GM12878 (cell line): ENCODE results near the gene FAM81B. TPM values are rescaled to one million over a fixed set of nuclear protein-coding genes. Genes with fewer than 3 reads are reported as not detected.

ENCODE experiments used
- ATAC-seq: fragments of 200-7000 bp; cut with Tn5 transposase; 3 replicates; pipeline ENCODE4 v1.9.1; 2020; ENCODE audit warnings: mild to moderate bottlenecking, moderate library complexity
- BruUV-seq: library from RNA; stranded (reverse); fragments of 400-500 nt; replicated peaks from 2 replicates; lab custom pipeline; 2021; lab: Mats Ljungman, UMichigan
- CTCF ChIA-PET: fragments of 300-600 bp; sonication (Branson Sonifier 250); formaldehyde crosslinking; extraction: SDS; loops from one replicate; lab custom pipeline; 2021; ENCODE audit warnings: inconsistent platforms; lab: Yijun Ruan, JAX
- POLR2A ChIA-PET: fragments of 350-600 bp; formaldehyde crosslinking; extraction: SDS; loops from one replicate; lab custom pipeline; 2021; ENCODE audit warnings: inconsistent platforms; lab: Charles Lee
- RAD21 ChIA-PET: fragments of 300-600 bp; sonication (Branson Sonifier 250); formaldehyde crosslinking; loops from one replicate; lab custom pipeline; 2023; ENCODE audit warnings: antibody characterized with exemption; ENCODE audit not compliant: unreplicated experiment; lab: Charles Lee
- SMC1A ChIA-PET: fragments of 300-600 bp; sonication (Branson Sonifier 250); formaldehyde crosslinking; loops from one replicate; lab custom pipeline; 2023; ENCODE audit not compliant: unreplicated experiment, uncharacterized antibody; lab: Charles Lee
- DNase-seq: peaks from one replicate; pipeline ENCODE4 v3.0.0-alpha.2; 2011; ENCODE audit warnings: low read depth, low spot score
- FAIRE-seq: peaks from 3 replicates; lab custom pipeline; 2011; peaks lifted over from hg19 to GRCh38; lab: Jason Lieb, UNC
- H2AFZ ChIP-seq: 2 replicates; pipeline ENCODE4 v1.6.0; 2011; ENCODE audit warnings: low read depth, low read length, control low read depth; ENCODE audit not compliant: control insufficient read depth
- H3K27ac ChIP-seq: 2 replicates; pipeline ENCODE4 v1.5.1; 2011; ENCODE audit warnings: control low read depth; ENCODE audit not compliant: control insufficient read depth, insufficient read depth
- H3K27me3 ChIP-seq, 2 experiments: replicated peaks in 1 of 2; 2 replicates each; pipeline versions ENCODE4 v1.6.0 to v1.6.1; 2011; ENCODE audit warnings: low read length in 1 of 2; ENCODE audit not compliant: control insufficient read depth in 2 of 2, insufficient read depth in 2 of 2
- H3K36me3 ChIP-seq, 2 experiments: 2 replicates each; pipeline ENCODE4 v1.5.1; 2011; ENCODE audit warnings: low read length in 1 of 2; ENCODE audit not compliant: control insufficient read depth in 2 of 2, insufficient read depth in 2 of 2
- H3K4me1 ChIP-seq: 2 replicates; pipeline ENCODE4 v1.6.1; 2011; ENCODE audit warnings: mild to moderate bottlenecking, low read length, moderate library complexity, mixed read lengths; ENCODE audit not compliant: control insufficient read depth, insufficient read depth
- H3K4me2 ChIP-seq: 2 replicates; pipeline ENCODE4 v1.6.0; 2011; ENCODE audit warnings: control low read depth; ENCODE audit not compliant: control insufficient read depth, insufficient read depth
- H3K4me3 ChIP-seq: fragments of 200-600 bp; sonication (generic); 2 replicates; pipeline ENCODE4 v1.5.1; 2016
- H3K79me2 ChIP-seq: 2 replicates; pipeline ENCODE4 v1.6.0; 2011; ENCODE audit warnings: low read length; ENCODE audit not compliant: control insufficient read depth, insufficient read depth
- H3K9ac ChIP-seq: 2 replicates; pipeline ENCODE4 v1.8.0; 2011; ENCODE audit warnings: low read length, control low read depth, mixed read lengths; ENCODE audit not compliant: control insufficient read depth, insufficient read depth
- H3K9me3 ChIP-seq: replicated peaks from 3 replicates; pipeline ENCODE4 v1.5.1; 2011; ENCODE audit warnings: mild to moderate bottlenecking, low read length; ENCODE audit not compliant: control insufficient read depth, insufficient read depth
- H4K20me1 ChIP-seq: 2 replicates; pipeline ENCODE4 v1.6.0; 2011; ENCODE audit not compliant: control insufficient read depth, insufficient read depth
- NR2C1 ChIP-seq: fragments of 450-650 bp; IDR thresholded peaks from 2 replicates; pipeline ENCODE4 v1.6.1; 2017; ENCODE audit warnings: antibody characterized with exemption, mild to moderate bottlenecking, moderate library complexity
- POLR2AphosphoS2 ChIP-seq: IDR thresholded peaks from 2 replicates; pipeline ENCODE4 v1.6.1; 2011; ENCODE audit warnings: low read depth, mild to moderate bottlenecking, low read length, improper control_type of control experiment, moderate library complexity
- RAD51 ChIP-seq: fragments of 450-650 bp; IDR thresholded peaks from 2 replicates; pipeline ENCODE4 v1.6.1; 2016; ENCODE audit warnings: moderate library complexity, mild to moderate bottlenecking, inconsistent platforms
- ZBTB4 ChIP-seq: fragments of 450-650 bp; formaldehyde crosslinking; IDR thresholded peaks from 2 replicates; pipeline ENCODE4 v1.4.0; 2022; ENCODE audit warnings: mild to moderate bottlenecking, moderate library complexity
- WGBS: methylation state at CpG from one replicate; pipeline ENCODE4 v1.1.6; 2016; ENCODE audit warnings: low lambda C conversion rate; ENCODE audit not compliant: insufficient replicate concordance, insufficient coverage; ENCODE audit errors: missing lambda C conversion rate; 5-methylcytosine and 5-hydroxymethylcytosine counted together
- in situ Hi-C: fragments of 300-500 bp; cut with MboI; formaldehyde crosslinking; loops from 9 replicates; pipeline ENCODE4 v1.14.3; 2018; ENCODE audit warnings: mixed read lengths
- intact Hi-C: fragments of 100-400 bp; cut with micrococcal nuclease; formaldehyde crosslinking; loops from one replicate; pipeline ENCODE4 v1.14.2; 2022; ENCODE audit not compliant: unreplicated experiment
- polyA plus RNA-seq, 11 experiments: library from polyadenylated mRNA; depleted of rRNA in 4 of 11; unstranded in 6 of 11; stranded (reverse) in 5 of 11; fragments of >200 nt; fragmentation: Nextera tagmentation in 4 of 11; fragmentation: Illumina TruSeq in 1 of 11; extraction: Ambion mirVana in 4 of 11; extraction: Trizol in 1 of 11; gene quantifications; 1 replicate in 1 of 11; 2 replicates in 10 of 11; pipeline versions ENCODE4 v1.2.1 to v1.2.3, GENCODE V29; 2011 to 2016; ENCODE audit warnings: inconsistent platforms in 2 of 11, missing spikeins in 2 of 11, low read depth in 1 of 11
- total RNA-seq, 4 experiments: library from RNA; depleted of rRNA in 3 of 4; stranded (reverse); fragments of >200 nt in 3 of 4; fragmentation: Illumina TruSeq in 1 of 4; extraction: Trizol in 1 of 4; gene quantifications; 2 replicates each; pipeline versions ENCODE4 v1.2.1 to v1.2.3, GENCODE V29; 2013 to 2021

FAM81B gene
- total and polyA plus RNA-seq, 10 of the 15 experiments (the other 5 are each of a cell fraction or from before 2014, with no cell fraction given), result not detected

DNA sequence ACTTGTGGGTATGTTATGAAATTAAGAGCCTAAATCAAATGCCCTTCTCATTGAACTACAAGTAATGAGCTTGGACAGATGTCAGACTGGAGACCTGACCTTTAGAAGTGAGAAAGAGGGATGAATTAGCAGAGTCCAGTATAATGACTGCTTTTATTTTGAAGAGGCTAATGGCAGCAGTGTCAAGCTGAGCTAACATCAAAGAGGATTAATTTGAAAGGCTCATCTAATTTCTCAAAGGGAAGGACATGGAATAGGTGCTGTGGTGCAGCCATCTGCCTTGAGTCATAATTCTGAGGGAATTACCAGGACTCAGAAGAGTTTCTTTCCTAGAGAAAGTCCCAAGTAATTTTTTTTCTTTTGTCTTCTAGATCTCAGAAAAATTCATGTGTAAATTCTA lies 57.6 kb downstream of the FAM81B start (continued):
- TF ChIP-seq ZBTB4 (CRISPR knock-in tag), result no peak
- no peak for TF ChIP-seq NR2C1
- TF ChIP-seq RAD51, result no peak
- TF ChIP-seq, all 136 proteins: peak for 0

DNA sequence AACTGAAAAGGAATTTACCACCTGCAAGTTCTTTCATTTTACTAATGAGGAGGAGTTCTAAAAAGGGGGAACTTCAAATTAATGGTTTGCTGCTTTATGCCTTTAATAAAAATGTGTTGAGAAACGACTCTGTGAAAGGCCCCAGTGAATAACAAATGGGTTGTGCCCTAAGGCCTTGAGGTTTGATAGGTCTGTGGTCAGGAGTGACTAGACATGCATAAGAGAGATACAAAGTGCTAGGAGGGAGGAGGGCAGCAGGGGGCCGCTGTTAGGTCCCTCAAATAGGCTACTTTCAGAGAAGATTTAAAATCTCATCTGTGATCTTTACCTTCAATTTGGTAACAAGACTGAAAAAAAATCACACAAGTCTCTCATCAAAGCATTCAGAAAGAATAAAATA lies 58.3 kb downstream of the FAM81B start:
- RAD21 ChIA-PET, result no interaction called here

More for the DNA sequence above, 58.3 kb downstream of the FAM81B start:
- FAIRE-seq (no peak), ATAC-seq (no peak), DNase-seq (no peak)
- no peaks in the 10 kb centered on the region for H3K79me2 ChIP-seq
- no peak overlapping the region for H3K4me3 ChIP-seq
- H3K9me3 ChIP-seq, result no peaks in the 10 kb centered on the region
- intact Hi-C loops, result no loop called here
- H3K4me1 ChIP-seq, result no peaks in the 10 kb centered on the region
- H3K27ac ChIP-seq, result no peak overlapping the region
- H3K4me2 ChIP-seq, result no peak overlapping the region
- no peak overlapping the region for H3K9ac ChIP-seq
- no TSS peak for BruUV-seq
- H3K36me3 ChIP-seq, result no peaks in the 10 kb centered on the region
- POLR2A ChIA-PET, result no interaction called here
- H2AFZ ChIP-seq, result no peak overlapping the region
- H4K20me1 ChIP-seq, result no peaks in the 10 kb centered on the region
- in situ Hi-C loops, result no loop called here
- WGBS, result 25% methylated on average over 2 of the region's 2 CpGs
- no peaks in the 10 kb centered on the region for H3K27me3 ChIP-seq
- SMC1A ChIA-PET, result no interaction called here
- no peak for TF ChIP-seq POLR2AphosphoS2
- CTCF ChIA-PET, result no interaction called here
